ENCODE results near the gene ACTL7A.

GRCh38 chr9:108874058-108874788, 12.2 kb downstream of the ACTL7A start:
- TF ChIP-seq EZH2 (IDR thresholded peaks at IDR 0.05; ENCODE audit: borderline replicate concordance, insufficient read depth, low read length, poor library complexity, severe bottlenecking) (no peak), CTCF (IDR thresholded peaks at IDR 0.05; ENCODE audit: poor library complexity, severe bottlenecking) (no peak), TAF1 (IDR thresholded peaks at IDR 0.05; ENCODE audit: low read depth) (no peak), SMC3 (conservative IDR thresholded peaks at IDR 0.05; ENCODE audit: poor library complexity) (no peak), EP300 (conservative IDR thresholded peaks at IDR 0.05; ENCODE audit: poor library complexity, severe bottlenecking) (no peak), POLR2AphosphoS5 (IDR thresholded peaks at IDR 0.05) (no peak), RAD21 (conservative IDR thresholded peaks at IDR 0.05) (no peak), REST (IDR thresholded peaks at IDR 0.05; ENCODE audit: borderline replicate concordance) (no peak)

Data from neural cell (in vitro differentiated cells).